GM08714 (cell line): ENCODE results near the gene SLC29A1.

Source experiments
- H3K4me3 ChIP-seq: fragments of 200-500 bp; sonication (Bioruptor generic); 2 replicates; pipeline ENCODE4 v1.5.1; 2014; ENCODE audit warnings: mild to moderate bottlenecking, low read length, inconsistent platforms
- ZNF274 ChIP-seq: IDR thresholded peaks from 2 replicates; pipeline ENCODE4 v1.6.1; 2012; ENCODE audit warnings: mild to moderate bottlenecking, low read depth, low read length

Gene SLC29A1

DNA sequence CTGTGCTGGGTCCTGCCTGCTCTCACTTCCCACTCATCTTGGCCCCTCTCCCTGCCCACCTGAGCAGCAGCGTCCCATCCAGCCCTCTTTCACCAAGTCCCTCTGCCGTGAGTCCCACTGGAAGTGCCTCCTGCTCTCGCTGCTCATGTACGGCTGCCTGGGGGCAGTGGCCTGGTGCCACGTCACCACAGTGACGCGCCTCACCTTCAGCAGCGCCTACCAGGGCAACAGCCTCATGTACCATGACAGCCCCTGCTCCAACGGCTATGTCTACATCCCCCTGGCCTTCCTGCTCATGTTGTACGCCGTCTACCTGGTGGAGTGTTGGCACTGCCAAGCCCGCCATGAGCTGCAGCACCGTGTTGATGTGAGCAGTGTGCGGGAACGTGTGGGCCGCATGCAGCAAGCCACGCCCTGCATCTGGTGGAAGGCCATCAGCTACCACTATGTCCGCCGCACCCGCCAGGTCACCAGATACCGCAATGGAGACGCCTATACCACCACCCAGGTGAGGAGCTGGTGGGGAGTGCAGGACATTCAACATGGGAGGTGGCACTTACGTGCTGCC, 49.7 kb downstream of the SLC29A1 start:
- H3K4me3 ChIP-seq: no peak overlapping the region
- TF ChIP-seq ZNF274: no peak

DNA sequence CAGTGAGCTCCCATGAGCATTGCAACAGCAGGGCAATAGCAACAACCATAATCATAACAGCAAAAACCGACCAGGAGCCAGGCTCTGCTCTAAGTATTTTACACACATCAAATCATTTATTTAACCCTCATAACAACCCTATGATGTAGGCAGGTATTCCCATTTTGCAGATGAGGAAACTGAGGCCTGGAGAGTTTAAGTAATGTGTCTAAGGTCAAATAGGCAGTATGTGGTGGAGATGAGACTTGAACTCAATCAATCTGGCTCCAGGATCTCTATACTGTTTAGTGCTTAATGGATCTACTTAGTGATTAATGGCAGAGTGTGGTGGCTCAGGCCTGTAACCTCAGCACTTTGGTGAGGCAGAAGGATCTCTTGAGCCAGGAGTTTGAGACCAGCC, 50.2 kb downstream of the SLC29A1 start:
- H3K4me3 ChIP-seq: no peak overlapping the region
- no peak for TF ChIP-seq ZNF274

DNA sequence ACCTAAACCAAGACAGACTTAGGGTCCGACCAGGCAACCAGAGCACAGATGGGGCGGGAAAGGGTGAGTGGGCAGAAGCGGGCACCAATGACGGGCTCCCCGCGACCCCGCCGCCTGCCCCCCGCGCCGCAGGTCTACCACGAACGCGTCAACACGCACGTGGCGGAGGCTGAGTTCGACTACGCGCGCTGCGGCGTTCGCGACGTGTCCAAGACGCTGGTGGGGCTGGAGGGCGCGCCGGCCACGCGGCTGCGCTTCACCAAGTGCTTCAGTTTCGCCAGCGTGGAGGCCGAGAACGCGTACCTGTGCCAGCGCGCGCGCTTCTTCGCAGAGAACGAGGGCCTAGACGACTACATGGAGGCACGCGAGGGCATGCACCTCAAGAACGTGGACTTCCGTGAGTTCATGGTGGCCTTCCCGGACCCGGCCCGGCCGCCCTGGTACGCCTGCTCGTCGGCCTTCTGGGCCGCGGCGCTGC, 51.9 kb downstream of the SLC29A1 start:
- TF ChIP-seq ZNF274: no peak
- H3K4me3 ChIP-seq: no peak overlapping the region

DNA sequence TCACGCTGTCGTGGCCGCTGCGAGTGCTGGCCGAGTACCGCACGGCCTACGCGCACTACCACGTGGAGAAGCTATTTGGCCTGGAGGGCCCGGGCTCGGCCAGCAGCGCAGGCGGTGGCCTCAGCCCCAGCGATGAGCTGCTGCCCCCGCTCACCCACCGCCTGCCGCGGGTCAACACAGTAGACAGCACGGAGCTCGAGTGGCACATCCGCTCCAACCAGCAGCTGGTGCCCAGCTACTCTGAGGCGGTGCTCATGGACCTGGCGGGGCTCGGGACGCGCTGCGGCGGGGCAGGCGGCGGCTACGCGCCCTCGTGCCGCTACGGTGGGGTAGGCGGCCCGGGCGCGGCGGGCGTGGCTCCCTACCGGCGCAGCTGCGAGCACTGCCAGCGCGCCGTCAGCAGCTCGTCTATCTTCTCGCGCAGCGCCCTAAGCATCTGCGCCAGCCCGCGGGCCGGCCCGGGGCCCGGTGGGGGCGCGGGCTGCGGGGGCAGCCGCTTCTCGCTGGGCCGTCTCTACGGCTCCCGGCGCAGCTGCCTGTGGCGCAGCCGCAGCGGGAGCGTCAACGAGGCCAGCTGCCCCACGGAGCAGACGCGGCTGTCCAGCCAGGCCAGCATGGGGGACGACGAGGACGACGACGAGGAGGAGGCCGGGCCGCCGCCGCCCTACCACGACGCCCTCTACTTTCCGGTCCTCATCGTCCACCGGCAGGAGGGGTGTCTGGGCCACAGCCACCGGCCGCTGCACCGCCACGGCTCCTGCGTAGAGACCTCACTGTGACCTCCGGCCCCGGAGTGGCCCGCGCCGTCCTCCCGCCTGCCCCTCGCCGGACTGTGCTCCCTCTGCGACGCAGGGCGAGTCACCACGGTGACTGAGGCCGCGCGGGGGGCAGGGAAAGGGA, 52.6 kb downstream of the SLC29A1 start:
- no peak for TF ChIP-seq ZNF274

DNA sequence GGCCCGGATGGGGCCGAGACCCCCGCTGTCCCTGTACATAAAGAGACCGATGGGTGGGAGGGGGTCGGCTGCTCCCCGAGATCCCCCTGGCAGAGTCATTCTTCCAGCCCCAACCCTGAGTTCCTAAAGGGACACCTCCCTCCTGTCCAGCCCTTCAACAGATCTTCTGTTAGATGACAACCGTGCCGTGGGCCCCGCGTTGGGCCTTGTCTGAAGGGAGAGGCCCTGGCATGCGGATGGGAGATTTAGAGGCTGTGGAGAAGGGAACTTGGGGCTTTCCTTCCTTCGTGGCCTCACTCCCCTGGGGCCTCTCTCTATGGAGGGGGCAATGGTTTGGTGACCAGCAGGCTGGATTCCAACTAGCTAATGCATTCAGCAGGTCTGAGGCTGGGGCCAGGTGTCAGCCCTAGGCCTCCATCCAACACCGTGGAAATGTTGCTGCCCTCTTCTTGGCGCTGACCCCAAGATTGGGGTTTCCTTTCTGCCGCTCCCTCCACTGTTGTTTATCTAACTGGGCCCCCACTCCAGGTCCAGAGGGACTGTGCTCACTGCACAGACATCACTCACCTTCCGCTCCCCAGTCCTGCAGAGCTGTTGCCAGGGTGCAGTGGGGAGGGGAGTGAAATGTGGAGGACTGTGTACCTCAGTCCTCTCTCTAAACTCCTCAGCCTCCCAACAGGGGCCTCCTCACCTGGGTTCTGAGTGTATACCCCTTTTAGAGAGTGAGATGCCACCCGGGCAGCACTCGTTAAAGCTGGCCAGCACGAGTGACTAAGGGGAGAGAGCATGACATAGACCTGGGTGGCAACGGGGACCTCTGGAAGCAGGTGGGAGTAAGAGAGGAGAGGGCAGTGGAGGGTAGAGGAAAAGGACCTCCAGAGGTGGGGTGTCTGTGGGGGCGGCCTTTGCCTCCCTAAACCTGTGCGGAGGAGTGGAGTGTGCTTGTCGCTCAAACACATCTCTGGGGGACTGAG, 53.6 kb downstream of the SLC29A1 start:
- no peak overlapping the region for H3K4me3 ChIP-seq
- TF ChIP-seq ZNF274: no peak

More for the DNA sequence above, 52.6 kb downstream of the SLC29A1 start:
- H3K4me3 ChIP-seq: no peak overlapping the region

DNA sequence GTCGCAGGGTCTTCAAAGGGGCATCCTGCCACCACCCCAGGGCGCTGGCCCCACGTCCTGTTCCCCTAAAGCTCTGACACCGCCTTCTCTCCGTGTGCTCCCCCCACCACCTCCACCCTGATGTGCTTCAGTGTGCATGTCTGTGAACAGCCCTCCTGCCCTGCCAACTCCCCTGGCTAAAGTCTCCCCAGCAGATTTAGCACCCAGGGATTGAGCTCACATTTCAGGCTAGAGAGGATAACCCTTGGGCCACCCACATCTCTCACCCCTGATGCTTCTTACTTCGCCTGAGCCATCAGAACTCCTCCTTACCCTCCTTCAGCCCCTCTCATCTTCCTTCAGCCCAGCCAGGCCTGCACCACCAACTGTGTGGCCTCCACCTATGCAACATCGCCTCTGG, 54.4 kb downstream of the SLC29A1 start:
- TF ChIP-seq ZNF274: no peak
- H3K4me3 ChIP-seq: no peak overlapping the region

DNA sequence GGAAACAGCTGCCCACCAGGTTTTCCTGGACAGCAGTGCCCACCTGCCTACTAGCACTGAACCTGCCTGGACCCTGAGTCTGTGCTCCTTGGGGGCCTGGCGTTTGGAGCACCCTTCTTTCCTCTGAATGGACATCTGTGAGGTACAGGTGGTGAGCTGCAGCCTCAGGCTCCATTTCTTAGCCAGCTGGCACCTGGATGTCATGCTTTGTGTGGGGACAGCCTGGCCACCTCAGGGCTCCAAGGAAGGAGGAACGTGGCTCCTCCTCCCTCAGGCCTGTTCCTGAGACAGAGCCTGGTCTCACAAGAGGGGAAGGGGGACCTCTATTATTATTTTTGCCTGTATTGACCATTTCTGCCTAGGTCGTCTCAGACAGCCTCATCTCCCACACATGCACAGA, 54.9 kb downstream of the SLC29A1 start:
- no peak for TF ChIP-seq ZNF274
- no peak overlapping the region for H3K4me3 ChIP-seq

DNA sequence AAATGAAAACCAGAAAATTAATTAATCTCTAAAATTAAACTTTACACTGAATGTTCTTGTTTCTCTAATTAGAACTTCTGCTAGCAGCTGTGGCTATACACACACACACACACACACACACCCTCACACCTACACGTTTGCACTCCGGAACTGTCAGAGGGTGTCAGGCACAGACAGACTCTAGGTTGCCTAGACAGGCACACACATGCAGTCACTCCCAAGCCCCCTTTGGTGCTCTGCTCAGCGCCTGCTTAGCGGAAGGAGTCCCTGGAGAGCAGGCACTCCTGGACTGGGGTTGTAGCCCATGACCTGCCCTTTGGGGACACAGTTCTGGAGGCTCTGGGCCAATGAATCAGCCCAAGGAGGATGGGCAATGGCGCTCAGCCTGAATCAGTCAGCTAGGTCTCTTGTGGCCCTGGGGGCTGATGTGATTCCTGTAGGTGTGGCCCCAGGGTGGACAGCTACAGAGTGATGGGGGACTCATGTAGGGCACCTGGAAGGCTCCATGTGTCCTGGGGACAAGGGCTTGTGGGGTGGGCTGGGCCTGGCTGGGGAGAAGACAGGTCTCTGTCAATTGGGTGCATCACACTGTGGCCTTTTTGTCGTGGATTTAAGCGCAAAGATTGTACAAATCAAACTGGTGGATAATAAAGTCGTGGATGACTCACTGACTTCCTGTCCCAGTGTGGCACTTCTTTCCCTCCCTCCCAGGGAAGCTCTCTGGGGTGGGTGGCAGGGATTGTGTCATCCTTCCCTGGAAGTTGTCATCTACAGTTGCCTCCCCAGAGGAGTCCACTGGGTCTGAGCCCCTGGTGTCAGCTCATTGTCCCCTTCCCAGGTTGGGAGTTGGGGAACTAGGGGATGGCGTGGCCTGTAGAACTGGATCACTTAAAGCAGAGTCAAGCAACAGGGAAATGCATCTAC, 55.6 kb downstream of the SLC29A1 start:
- no peak overlapping the region for H3K4me3 ChIP-seq
- no peak for TF ChIP-seq ZNF274
